Neuron (in vitro differentiated cells): ENCODE results near the gene PKIG.
"Not testable (repeated sequence)": the region's sequence is repeated elsewhere in the genome, so short reads cannot be mapped to it uniquely, and the experiment has no call there.

Experiments used
- H2AFZ ChIP-seq: one replicate; pipeline ENCODE4 v1.6.1; 2013; ENCODE audit warnings: low read depth, mild to moderate bottlenecking, inconsistent platforms, low read length, moderate library complexity
- H3K27me3 ChIP-seq: one replicate; pipeline ENCODE4 v1.6.1; 2013; ENCODE audit warnings: low read length; ENCODE audit not compliant: insufficient read depth
- H3K36me3 ChIP-seq: one replicate; pipeline ENCODE4 v1.6.1; 2013; ENCODE audit warnings: low read length; ENCODE audit not compliant: insufficient read depth
- H3K4me1 ChIP-seq: one replicate; pipeline ENCODE4 v1.6.1; 2013; ENCODE audit warnings: low read length; ENCODE audit not compliant: insufficient read depth
- H3K4me3 ChIP-seq: 2 replicates; pipeline ENCODE4 v1.5.1; 2013; ENCODE audit warnings: mild to moderate bottlenecking, low read length, moderate library complexity
- H3K9me3 ChIP-seq: one replicate; pipeline ENCODE4 v1.6.1; 2013; ENCODE audit warnings: low read length

PKIG gene

DNA sequence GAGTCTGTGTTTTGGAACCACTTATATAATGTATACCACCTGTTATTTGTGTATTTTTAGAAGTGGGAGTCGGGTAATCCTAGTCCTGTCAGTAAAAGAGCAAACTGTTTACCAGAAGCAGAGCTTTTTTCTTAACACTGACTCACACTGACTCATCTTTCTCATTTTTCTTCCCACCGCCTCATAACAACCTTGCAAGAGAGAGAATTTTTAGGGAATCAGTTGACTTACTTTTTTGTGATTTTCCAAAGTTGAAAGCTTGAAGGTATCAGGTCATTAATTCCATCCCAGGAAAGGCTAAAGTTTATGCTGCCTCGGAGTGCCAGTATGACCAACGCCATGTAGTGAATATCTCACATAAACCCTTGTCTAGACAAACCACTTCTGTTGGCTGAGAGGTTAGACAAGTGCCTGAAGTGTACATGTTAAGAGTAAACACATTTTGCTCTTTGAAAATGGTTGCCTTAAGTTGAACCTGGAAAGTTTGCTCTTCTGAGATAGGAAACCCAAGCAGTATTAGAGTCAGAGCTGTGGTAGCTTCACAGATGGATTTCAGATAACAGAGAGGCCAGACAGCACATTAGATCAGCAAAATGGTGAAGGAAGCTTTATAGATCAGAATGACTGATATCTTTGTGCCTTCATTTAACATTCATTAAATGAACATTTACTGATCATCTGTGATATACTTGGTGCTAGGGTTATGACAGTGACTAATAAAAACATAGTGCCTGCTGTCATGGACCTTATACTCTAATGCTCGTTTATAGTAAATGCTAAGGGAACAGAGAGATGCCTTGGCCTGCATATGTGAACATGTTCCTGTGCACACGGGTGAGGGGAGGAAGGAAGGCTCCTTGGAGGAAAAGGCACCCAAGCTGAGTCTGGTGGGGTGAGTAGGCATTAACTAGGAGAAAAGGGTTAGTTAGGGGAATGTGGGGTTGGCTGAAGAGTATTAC is 29.1 kb upstream of the PKIG start:
- peaks cover 7% of the 10 kb centered on the region for H3K4me1 ChIP-seq
- no peaks in the 10 kb centered on the region for H3K36me3 ChIP-seq
- H3K9me3 ChIP-seq, result no peaks in the 10 kb centered on the region
- no peak overlapping the region for H2AFZ ChIP-seq
- H3K4me3 ChIP-seq, result no peak overlapping the region
- no peaks in the 10 kb centered on the region for H3K27me3 ChIP-seq

DNA sequence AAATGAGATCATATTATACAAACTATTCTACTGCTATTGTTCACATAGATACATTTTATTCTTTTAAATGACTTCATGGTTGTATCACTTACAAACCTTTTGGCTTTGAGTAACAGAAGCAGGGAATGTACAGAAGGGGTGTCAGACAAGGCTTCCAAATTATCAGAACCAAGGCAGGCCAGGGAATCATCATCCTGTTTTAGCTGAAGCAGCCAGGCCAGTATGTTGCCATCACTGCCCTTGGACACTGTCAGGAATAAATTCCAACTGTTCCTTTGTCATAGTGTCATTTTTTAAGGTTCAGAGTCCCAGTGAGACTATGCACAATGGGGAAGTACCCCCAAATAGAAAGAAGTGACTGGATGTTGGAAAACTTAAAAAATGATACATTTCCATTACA is 23.1 kb upstream of the PKIG start:
- Histone ChIP-seq H3K36me3 (no peaks in the 10 kb centered on the region), H2AFZ (no peak overlapping the region), H3K9me3 (no peaks in the 10 kb centered on the region), H3K4me3 (no peak overlapping the region), H3K27me3 (no peaks in the 10 kb centered on the region), H3K4me1 (no peaks in the 10 kb centered on the region)

DNA sequence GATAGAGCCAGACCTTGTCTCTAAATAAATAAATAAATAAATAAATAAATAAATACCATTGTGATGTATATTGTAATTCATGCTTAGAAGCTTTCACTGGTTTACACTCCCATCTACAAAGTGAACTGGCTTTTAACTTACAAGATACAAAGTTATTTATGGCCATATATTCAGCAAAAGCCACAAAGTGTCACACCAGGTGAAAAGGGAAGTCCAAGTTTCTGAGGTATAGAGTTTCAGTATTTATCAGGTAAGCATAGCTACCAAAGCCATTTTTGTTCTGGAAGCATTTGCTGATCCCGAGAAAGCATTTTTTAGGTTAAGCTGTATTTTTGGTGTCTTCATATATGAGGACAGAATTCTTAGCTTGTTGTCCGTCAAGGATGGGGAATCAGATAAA is 22.1 kb upstream of the PKIG start:
- Histone ChIP-seq H3K27me3 (no peaks in the 10 kb centered on the region), H3K9me3 (no peaks in the 10 kb centered on the region), H3K4me3 (no peak overlapping the region), H3K4me1 (no peaks in the 10 kb centered on the region), H3K36me3 (no peaks in the 10 kb centered on the region), H2AFZ (no peak overlapping the region)

DNA sequence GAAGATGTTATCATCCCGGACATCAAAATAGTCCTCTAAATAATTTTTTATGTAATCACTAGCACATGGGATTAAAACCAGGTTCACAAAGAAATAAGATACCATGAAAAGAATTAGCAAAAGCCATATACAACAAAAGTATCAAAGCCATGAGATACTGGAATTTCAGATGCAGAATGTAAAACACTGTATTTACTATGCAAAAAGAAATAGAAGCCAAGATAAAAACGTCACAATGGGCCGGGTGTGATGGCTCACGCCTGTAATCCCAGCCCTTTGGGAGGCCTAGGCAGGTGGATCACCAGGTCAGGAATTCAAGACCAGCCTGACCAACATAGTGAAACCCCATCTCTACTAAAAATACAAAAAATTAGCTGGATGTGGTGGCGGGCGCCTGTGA is 21.6 kb upstream of the PKIG start:
- not testable (repeated sequence) for H2AFZ ChIP-seq, H3K4me1 ChIP-seq, H3K27me3 ChIP-seq, H3K4me3 ChIP-seq, H3K36me3 ChIP-seq, H3K9me3 ChIP-seq

DNA sequence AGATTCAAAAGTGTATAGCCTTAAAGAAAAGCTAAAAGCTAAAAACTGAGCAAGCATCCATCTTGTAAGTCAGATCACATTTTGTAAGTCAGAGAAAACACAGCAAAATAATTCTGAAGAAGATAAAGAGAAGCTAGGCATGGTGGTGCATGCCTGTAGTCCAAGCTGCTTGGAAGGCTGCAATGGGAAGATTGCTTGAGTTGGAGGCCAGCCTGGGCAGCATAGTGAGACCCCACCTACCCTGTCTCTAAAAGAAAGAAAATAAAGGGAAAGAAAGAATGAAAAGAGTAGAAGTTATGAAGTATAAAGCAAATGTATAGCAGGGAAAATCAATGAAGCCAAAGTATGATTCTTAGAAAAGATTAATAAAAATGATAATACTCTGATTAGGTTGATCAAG is 20.5 kb upstream of the PKIG start:
- Histone ChIP-seq H3K36me3 (no peaks in the 10 kb centered on the region), H2AFZ (no peak overlapping the region), H3K4me3 (no peak overlapping the region), H3K4me1 (no peaks in the 10 kb centered on the region), H3K9me3 (no peaks in the 10 kb centered on the region), H3K27me3 (no peaks in the 10 kb centered on the region)

DNA sequence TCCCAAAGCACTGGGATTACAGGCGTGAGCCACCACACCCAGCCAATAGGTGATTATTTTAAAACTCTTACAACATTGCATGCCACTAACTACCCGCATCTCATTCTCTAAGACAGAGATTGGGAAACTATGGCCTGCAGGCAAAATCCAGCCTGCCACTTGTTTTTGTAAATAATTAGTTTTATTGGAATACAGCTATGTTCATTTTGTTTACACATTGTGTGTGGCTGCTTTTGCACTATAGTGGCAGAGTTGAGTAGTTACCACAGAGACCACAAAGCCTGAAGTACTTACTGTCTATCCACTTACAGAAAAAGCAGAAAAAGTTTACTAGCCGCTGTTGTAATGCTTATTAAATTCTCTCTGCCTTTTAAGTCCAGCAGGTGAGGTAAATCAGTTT is 16.4 kb upstream of the PKIG start:
- H2AFZ ChIP-seq, result no peak overlapping the region
- no peaks in the 10 kb centered on the region for H3K4me1 ChIP-seq
- H3K4me3 ChIP-seq, result no peak overlapping the region
- no peaks in the 10 kb centered on the region for H3K36me3 ChIP-seq
- H3K9me3 ChIP-seq, result no peaks in the 10 kb centered on the region
- no peaks in the 10 kb centered on the region for H3K27me3 ChIP-seq

DNA sequence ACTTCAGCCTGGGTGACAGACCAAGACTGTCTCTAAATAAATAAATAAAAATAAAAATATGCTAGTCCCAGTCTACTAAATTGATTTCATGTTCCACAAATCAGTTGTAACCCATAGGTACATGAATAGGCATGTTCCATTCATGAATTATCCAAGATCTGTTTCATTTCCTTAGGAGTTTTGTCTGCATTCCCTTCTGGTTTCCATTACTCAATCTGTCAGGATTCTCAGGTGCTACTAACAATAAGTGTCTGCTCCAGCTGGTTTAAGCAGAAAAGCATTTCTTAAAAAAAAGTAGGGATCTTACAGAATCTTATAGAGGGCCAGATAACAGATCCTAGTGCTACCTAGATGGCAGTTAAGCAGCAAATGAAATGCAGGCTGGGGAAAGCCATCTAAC is 15.6 kb upstream of the PKIG start:
- no peaks in the 10 kb centered on the region for H3K9me3 ChIP-seq
- H3K4me1 ChIP-seq, result no peaks in the 10 kb centered on the region
- H3K27me3 ChIP-seq, result no peaks in the 10 kb centered on the region
- no peak overlapping the region for H2AFZ ChIP-seq
- H3K36me3 ChIP-seq, result no peaks in the 10 kb centered on the region
- no peak overlapping the region for H3K4me3 ChIP-seq

DNA sequence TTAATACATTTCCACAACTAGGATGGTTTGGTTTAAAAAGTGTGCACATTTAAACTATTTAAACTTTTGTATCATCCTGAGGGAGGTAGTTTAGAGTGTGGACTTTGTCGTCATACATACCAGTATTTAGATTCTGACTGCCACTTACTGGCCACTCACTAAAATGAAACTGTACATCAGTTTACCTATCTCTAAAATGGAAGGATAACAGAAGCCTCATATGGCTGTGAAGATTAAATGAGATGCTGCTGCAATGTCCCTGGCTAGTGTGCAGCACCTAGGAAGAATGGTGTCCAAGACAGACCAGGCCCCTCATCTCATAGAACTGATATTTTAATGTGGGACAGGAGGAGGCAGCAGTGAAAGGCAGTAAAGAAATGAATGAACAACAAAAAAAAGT is 12.0 kb upstream of the PKIG start:
- Histone ChIP-seq H2AFZ (no peak overlapping the region), H3K27me3 (no peaks in the 10 kb centered on the region), H3K4me3 (no peak overlapping the region), H3K4me1 (peaks cover 8% of the 10 kb centered on the region), H3K36me3 (no peaks in the 10 kb centered on the region), H3K9me3 (no peaks in the 10 kb centered on the region)

DNA sequence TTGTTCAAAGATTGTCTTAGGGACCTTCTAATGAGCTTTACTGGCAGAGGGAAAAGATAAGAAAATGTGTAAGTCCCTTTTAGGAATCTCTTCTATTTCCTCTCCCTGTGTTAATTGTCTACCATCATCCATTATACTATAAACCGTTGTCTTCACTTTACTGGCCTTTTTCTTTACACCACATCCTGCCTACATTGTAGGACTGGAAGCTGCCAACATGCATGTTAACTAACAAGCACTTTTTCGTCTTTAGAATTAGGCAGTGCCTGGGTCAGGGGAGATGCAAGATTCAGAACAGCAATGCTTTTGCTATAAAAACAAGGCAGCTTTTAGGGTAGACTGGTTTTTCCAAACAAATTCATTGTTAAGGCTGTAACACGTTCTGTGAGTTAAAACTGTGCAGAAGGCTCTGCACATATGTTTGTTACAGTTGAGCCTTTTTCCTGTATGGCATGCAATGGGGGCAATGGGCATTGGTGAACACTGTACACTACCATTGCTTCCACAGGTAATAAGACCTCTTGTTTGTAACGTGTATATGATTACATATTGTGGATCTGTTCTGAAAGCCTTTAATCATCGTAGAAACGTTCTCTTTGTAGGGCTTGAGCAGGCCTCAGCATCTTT is 10.9 kb upstream of the PKIG start:
- Histone ChIP-seq H3K9me3 (no peaks in the 10 kb centered on the region), H3K36me3 (no peaks in the 10 kb centered on the region), H3K27me3 (no peaks in the 10 kb centered on the region), H3K4me1 (peaks cover 8% of the 10 kb centered on the region), H2AFZ (no peak overlapping the region), H3K4me3 (no peak overlapping the region)

DNA sequence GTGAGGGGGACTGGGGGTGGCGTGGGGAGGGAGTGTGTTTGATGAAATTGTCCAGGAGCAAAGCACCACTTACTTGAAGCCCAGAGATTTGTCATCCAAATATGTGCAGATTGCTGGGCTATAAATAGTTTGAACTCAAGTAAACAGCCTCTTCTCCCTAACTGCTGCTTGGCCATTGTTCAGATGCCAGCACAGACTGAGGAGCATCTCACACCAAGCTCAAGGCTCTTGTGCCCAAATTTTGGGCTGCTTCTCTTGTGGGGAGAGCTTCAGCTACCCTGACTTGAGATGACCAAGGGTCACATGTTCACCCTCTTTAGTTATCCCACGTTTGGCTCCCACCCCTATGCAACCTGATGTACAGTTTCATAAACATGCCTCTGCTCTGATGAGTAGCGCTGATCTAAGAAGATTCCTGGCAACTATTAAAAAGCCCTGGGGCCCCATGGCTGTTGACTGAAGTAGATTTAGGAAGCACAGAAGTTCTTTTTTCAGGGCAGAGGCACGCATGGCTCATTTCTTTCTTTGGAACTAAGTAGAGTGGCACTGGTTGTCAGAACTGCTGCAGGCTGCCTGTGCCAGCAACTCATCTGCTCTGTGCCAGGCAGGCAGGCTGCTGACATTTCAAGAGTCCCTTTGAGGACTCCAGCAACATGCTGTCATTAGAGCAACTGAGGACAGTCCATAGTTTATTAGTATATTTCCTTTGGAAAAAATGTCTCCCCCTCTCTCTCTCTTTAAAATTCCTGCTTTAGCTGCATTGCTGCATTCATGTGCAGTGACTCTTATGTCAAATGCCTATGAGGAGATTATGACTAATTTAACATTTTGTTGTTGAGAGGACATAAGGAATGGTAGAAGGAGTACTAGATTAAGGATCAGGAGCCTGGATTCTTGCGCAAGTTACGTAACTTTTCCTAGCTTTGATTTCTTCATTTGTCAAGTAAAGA is 9.6 kb upstream of the PKIG start:
- H3K36me3 ChIP-seq, result no peaks in the 10 kb centered on the region
- H3K4me1 ChIP-seq, result peaks cover 8% of the 10 kb centered on the region
- H3K27me3 ChIP-seq, result no peaks in the 10 kb centered on the region
- peaks cover 2% of the 10 kb centered on the region for H3K9me3 ChIP-seq
- no peak overlapping the region for H3K4me3 ChIP-seq
- no peak overlapping the region for H2AFZ ChIP-seq

DNA sequence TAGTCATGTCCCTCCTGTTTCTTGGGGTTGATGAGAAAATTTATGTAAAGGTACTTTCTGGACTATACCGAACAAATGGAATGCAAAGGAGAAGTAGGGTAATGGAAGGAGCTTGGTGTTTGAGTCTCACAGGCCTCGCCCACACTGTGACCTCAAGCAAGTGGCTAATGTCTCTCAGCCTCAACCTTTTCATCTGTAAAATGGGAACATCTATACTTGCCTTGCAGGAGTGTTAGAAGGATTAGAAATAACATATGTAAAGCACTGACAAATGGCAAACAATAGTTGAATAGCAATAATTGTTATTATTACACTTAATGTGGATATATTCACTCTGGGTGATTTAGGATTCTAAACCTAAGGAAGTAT is 8.9 kb upstream of the PKIG start:
- no peak overlapping the region for H2AFZ ChIP-seq
- no peaks in the 10 kb centered on the region for H3K27me3 ChIP-seq
- peaks cover 2% of the 10 kb centered on the region for H3K9me3 ChIP-seq
- H3K36me3 ChIP-seq, result no peaks in the 10 kb centered on the region
- H3K4me1 ChIP-seq, result peaks cover 8% of the 10 kb centered on the region
- no peak overlapping the region for H3K4me3 ChIP-seq

DNA sequence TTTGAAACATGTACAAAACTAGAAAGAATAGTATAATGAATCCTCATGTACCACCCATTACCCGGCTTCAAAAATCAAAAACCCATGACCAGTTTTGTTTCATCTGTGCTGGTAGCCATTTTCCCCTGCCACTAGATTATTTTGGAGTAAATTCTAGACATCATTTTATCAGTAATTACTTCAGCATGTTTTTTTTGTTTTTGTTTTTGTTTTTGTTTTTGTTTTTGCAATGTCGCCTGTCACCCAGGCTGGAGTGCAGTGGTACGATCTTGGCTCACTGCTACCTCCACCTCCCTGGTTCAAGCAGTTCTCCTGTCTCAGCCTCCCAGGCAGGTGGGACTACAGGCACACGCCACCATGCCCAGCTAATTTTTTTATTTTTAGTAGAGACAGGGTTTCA is 8.0 kb upstream of the PKIG start:
- Histone ChIP-seq H3K4me1 (peaks cover 12% of the 10 kb centered on the region), H3K4me3 (no peak overlapping the region), H3K27me3 (no peaks in the 10 kb centered on the region), H3K9me3 (peaks cover 2% of the 10 kb centered on the region), H3K36me3 (no peaks in the 10 kb centered on the region), H2AFZ (no peak overlapping the region)

DNA sequence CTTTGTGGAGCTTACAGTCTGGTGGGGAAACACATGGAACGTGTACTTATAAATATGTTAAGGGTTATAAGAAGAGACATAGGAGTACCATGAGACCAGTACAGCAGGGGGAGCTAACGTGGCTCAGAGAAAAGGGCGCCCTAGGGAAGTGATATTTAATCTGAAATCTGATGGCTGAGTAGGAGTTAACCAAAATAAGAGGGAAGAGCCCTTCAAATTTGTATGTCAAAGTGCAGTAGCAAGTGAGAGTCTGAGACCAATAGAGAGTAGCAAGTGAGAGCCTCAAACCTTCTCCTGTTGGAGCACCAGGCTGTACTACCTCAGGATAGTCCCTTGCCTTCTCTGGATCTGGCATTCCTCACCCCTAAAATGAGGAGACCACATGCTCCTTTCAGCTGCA is 6.1 kb upstream of the PKIG start:
- Histone ChIP-seq H3K4me1 (peaks cover 21% of the 10 kb centered on the region), H3K36me3 (no peaks in the 10 kb centered on the region), H3K4me3 (no peak overlapping the region)

More for the DNA sequence above, 6.1 kb upstream of the PKIG start:
- H2AFZ ChIP-seq, result no peak overlapping the region
- peaks cover 2% of the 10 kb centered on the region for H3K9me3 ChIP-seq
- H3K27me3 ChIP-seq, result no peaks in the 10 kb centered on the region
